ENCODE data around the gene MORC2. TPM values are rescaled to one million over a fixed set of nuclear protein-coding genes. Genes with fewer than 3 reads are reported as not detected.

MORC2 gene
- total RNA-seq, 1 donor from 2014 or later, result 37.2 TPM

DNA sequence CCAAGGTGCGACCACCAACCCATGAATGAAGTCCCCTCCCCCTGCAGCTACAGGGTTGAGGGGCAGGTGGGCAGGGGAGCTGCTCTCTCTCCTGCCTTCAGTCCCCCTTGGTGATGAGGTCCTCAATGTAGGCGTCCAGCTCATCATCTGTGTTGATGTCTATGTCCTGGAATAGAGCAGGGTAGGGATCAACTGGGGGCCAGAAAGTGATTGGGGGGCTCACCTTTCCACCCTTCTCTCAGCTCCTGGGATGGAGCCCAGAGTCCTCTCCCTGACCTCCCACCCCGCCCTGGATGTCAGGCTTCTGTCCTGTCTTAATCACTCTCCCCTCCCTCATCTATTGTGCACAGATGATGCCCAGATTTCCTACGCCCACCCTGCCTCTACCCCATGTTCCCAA lies 41.9 kb downstream of the MORC2 start:
- Mint-ChIP-seq H3K27me3 (ENCODE audit: low read depth) (no peaks in the 10 kb centered on the region), H3K4me3 (ENCODE audit: low read depth) (no peak overlapping the region), H3K4me1 (ENCODE audit: low read depth) (peaks cover 4% of the 10 kb centered on the region), H3K9me3 (no peaks in the 10 kb centered on the region), H3K27ac (no peak overlapping the region), H3K36me3 (ENCODE audit: low read depth) (peaks cover 47% of the 10 kb centered on the region)
- DNase-seq (ENCODE audit: low spot score), result no peak
- intact Hi-C loops (cut with micrococcal nuclease), result no loop called here

- Mint-ChIP-seq H3K27me3 (ENCODE audit: low read depth) (no peaks in the 10 kb centered on the region), H3K27ac (no peak overlapping the region), H3K4me1 (ENCODE audit: low read depth) (peaks cover 12% of the 10 kb centered on the region), H3K9me3 (no peaks in the 10 kb centered on the region), H3K4me3 (ENCODE audit: low read depth) (no peak overlapping the region), H3K36me3 (ENCODE audit: low read depth) (peaks cover 39% of the 10 kb centered on the region)
- intact Hi-C loops (cut with micrococcal nuclease), result no loop called here
- no peak for DNase-seq (ENCODE audit: low spot score)
These were observed 42.9 kb downstream of the MORC2 start for GRCh38 chr22:30925667-30926066.

- H3K4me3 Mint-ChIP-seq (ENCODE audit: low read depth), result no peak overlapping the region
- no peaks in the 10 kb centered on the region for H3K9me3 Mint-ChIP-seq
- no peak overlapping the region for H3K27ac Mint-ChIP-seq
- H3K36me3 Mint-ChIP-seq (ENCODE audit: low read depth), result peaks cover 25% of the 10 kb centered on the region
- no peak for DNase-seq (ENCODE audit: low spot score)
- H3K27me3 Mint-ChIP-seq (ENCODE audit: low read depth), result no peaks in the 10 kb centered on the region
- intact Hi-C loops (cut with micrococcal nuclease), result no loop called here
- H3K4me1 Mint-ChIP-seq (ENCODE audit: low read depth), result peaks cover 15% of the 10 kb centered on the region
These were observed 45.2 kb downstream of the MORC2 start for GRCh38 chr22:30923168-30923900.

GRCh38 chr22:30922151-30922611 lies 46.4 kb downstream of the MORC2 start:
- peak; percentile 81 for DNase-seq (ENCODE audit: low spot score)
- Mint-ChIP-seq H3K27ac (peak overlapping the region; percentile 73), H3K9me3 (no peaks in the 10 kb centered on the region), H3K4me3 (ENCODE audit: low read depth) (peak overlapping the region; percentile 74), H3K36me3 (ENCODE audit: low read depth) (peaks cover 20% of the 10 kb centered on the region), H3K27me3 (ENCODE audit: low read depth) (no peaks in the 10 kb centered on the region), H3K4me1 (ENCODE audit: low read depth) (peaks cover 15% of the 10 kb centered on the region)
- intact Hi-C loops (cut with micrococcal nuclease), result no loop called here

DNA sequence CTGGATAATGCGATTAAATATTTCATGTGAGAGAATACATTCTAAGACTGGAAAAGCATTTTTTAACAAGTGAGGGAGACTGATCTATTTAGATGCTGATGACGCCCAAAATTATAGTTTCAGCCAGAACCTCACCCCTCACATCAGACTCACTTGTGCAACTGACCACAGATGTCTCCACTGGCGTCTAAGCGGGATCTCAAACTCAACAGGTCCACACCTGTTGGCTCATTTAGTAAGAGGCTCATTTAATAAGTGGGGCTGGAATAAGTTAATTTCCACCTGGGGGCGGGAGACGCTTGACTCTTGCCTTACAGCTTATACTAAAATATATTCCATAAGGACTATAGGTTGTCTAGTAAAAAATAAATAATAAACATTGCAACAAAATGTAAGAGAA lies 47.5 kb downstream of the MORC2 start:
- DNase-seq (ENCODE audit: low spot score), result no peak
- H3K4me1 Mint-ChIP-seq (ENCODE audit: low read depth), result peaks cover 15% of the 10 kb centered on the region
- H3K9me3 Mint-ChIP-seq, result peaks cover 4% of the 10 kb centered on the region
- H3K36me3 Mint-ChIP-seq (ENCODE audit: low read depth), result peaks cover 13% of the 10 kb centered on the region
- intact Hi-C loops (cut with micrococcal nuclease), result loop anchor here (2.0 kb wide), 2 partner anchors 48 to 286 kb away; partner anchors contain the start of genes MORC2, SLC35E4 and TUG1
- peak overlapping the region; percentile 53 for H3K27ac Mint-ChIP-seq
- H3K4me3 Mint-ChIP-seq (ENCODE audit: low read depth), result peak overlapping the region; percentile 74
- no peaks in the 10 kb centered on the region for H3K27me3 Mint-ChIP-seq (ENCODE audit: low read depth)

GRCh38 chr22:30920407-30920806 lies 48.2 kb downstream of the MORC2 start:
- Mint-ChIP-seq H3K27ac (no peak overlapping the region), H3K36me3 (ENCODE audit: low read depth) (peaks cover 13% of the 10 kb centered on the region), H3K27me3 (ENCODE audit: low read depth) (no peaks in the 10 kb centered on the region), H3K4me1 (ENCODE audit: low read depth) (peaks cover 15% of the 10 kb centered on the region), H3K4me3 (ENCODE audit: low read depth) (peak overlapping the region; percentile 82), H3K9me3 (peaks cover 4% of the 10 kb centered on the region)
- intact Hi-C loops (cut with micrococcal nuclease), result loop anchor here (1.0 to 2.0 kb wide), 3 partner anchors 48 to 286 kb away; partner anchors contain the start of genes MORC2, SLC35E4 and TUG1
- DNase-seq (ENCODE audit: low spot score), result peak; percentile 74

- Mint-ChIP-seq H3K9me3 (peaks cover 4% of the 10 kb centered on the region), H3K36me3 (ENCODE audit: low read depth) (peaks cover 11% of the 10 kb centered on the region), H3K4me1 (ENCODE audit: low read depth) (peaks cover 15% of the 10 kb centered on the region), H3K27me3 (ENCODE audit: low read depth) (no peaks in the 10 kb centered on the region), H3K4me3 (ENCODE audit: low read depth) (no peak overlapping the region), H3K27ac (no peak overlapping the region)
- intact Hi-C loops (cut with micrococcal nuclease), result loop anchor here (1.0 to 2.0 kb wide), 3 partner anchors 49 to 285 kb away; partner anchors contain the start of genes MORC2, SLC35E4 and TUG1
- no peak for DNase-seq (ENCODE audit: low spot score)
These were observed 48.6 kb downstream of the MORC2 start for GRCh38 chr22:30919973-30920372.

- no peaks in the 10 kb centered on the region for H3K27me3 Mint-ChIP-seq (ENCODE audit: low read depth)
- intact Hi-C loops (cut with micrococcal nuclease), result no loop called here
- no peak overlapping the region for H3K4me3 Mint-ChIP-seq (ENCODE audit: low read depth)
- peaks cover 5% of the 10 kb centered on the region for H3K36me3 Mint-ChIP-seq (ENCODE audit: low read depth)
- peaks cover 4% of the 10 kb centered on the region for H3K9me3 Mint-ChIP-seq
- no peak overlapping the region for H3K27ac Mint-ChIP-seq
- DNase-seq (ENCODE audit: low spot score), result no peak
- H3K4me1 Mint-ChIP-seq (ENCODE audit: low read depth), result peaks cover 15% of the 10 kb centered on the region
These were observed 49.8 kb downstream of the MORC2 start for GRCh38 chr22:30918761-30919160.

- peaks cover 6% of the 10 kb centered on the region for H3K36me3 Mint-ChIP-seq (ENCODE audit: low read depth)
- no peak overlapping the region for H3K27ac Mint-ChIP-seq
- no peaks in the 10 kb centered on the region for H3K4me1 Mint-ChIP-seq (ENCODE audit: low read depth)
- no peak for DNase-seq (ENCODE audit: low spot score)
- intact Hi-C loops (cut with micrococcal nuclease), result no loop called here
- H3K4me3 Mint-ChIP-seq (ENCODE audit: low read depth), result no peak overlapping the region
- H3K27me3 Mint-ChIP-seq (ENCODE audit: low read depth), result no peaks in the 10 kb centered on the region
- H3K9me3 Mint-ChIP-seq, result no peaks in the 10 kb centered on the region
These were observed 58.2 kb downstream of the MORC2 start for GRCh38 chr22:30910358-30910757.

GRCh38 chr22:30909306-30909705 lies 59.3 kb downstream of the MORC2 start:
- peaks cover 6% of the 10 kb centered on the region for H3K36me3 Mint-ChIP-seq (ENCODE audit: low read depth)

DNA sequence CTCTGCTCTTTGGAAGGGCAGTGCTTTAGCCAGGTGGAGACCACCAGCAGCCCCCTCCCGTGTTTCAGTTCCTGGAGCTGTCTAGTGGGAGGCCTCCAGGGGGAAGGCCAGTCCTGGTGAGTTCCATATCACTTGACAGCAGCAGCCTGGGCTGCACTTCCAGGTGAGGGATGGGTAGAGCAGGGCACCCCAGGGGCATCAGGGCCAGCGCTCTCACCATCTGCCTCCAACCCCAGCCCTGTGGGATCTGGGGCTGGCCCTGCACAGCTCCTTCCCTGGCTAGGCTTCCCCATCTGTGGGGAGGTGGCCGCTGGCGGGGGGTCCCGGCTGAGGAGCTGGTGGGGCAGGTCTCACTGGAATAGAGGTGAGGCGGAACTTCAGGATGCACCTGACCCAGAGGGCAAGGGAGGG lies 60.5 kb downstream of the MORC2 start:
- intact Hi-C loops (cut with micrococcal nuclease), result no loop called here
- no peak for DNase-seq (ENCODE audit: low spot score)
- Mint-ChIP-seq H3K27me3 (ENCODE audit: low read depth) (no peaks in the 10 kb centered on the region), H3K27ac (no peak overlapping the region), H3K36me3 (ENCODE audit: low read depth) (peaks cover 6% of the 10 kb centered on the region), H3K4me1 (ENCODE audit: low read depth) (peaks cover under 1% of the 10 kb centered on the region), H3K4me3 (ENCODE audit: low read depth) (no peak overlapping the region), H3K9me3 (no peaks in the 10 kb centered on the region)

More at GRCh38 chr22:30909306-30909705, 59.3 kb downstream of the MORC2 start:
- Mint-ChIP-seq H3K4me1 (ENCODE audit: low read depth) (no peaks in the 10 kb centered on the region), H3K27ac (no peak overlapping the region), H3K9me3 (no peaks in the 10 kb centered on the region), H3K4me3 (ENCODE audit: low read depth) (no peak overlapping the region), H3K27me3 (ENCODE audit: low read depth) (no peaks in the 10 kb centered on the region)
- no peak for DNase-seq (ENCODE audit: low spot score)
- intact Hi-C loops (cut with micrococcal nuclease), result no loop called here

DNA sequence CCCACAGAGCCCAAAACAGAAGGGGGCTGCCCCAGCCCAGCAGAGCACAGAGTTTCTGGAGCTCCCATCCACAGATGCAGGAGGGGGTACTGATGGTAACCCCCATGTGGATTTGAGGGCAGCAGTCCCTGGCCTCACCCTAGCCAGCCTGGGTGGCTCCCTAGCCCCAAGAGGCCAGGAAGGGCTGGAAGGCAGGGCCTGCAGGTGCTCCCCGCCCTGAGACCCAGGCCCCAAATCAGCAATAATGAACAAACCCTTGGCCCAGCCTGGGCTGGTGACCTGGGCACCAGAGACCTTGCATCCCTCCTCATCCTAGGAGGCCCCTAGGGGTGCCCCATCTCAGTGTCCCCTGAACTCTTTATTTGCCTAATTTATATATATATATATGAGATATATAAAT lies 61.6 kb downstream of the MORC2 start:
- Mint-ChIP-seq H3K9me3 (no peaks in the 10 kb centered on the region), H3K27me3 (ENCODE audit: low read depth) (no peaks in the 10 kb centered on the region), H3K36me3 (ENCODE audit: low read depth) (peaks cover 8% of the 10 kb centered on the region), H3K4me3 (ENCODE audit: low read depth) (no peak overlapping the region), H3K4me1 (ENCODE audit: low read depth) (peaks cover 1% of the 10 kb centered on the region), H3K27ac (no peak overlapping the region)
- intact Hi-C loops (cut with micrococcal nuclease), result no loop called here
- DNase-seq (ENCODE audit: low spot score), result no peak

DNA sequence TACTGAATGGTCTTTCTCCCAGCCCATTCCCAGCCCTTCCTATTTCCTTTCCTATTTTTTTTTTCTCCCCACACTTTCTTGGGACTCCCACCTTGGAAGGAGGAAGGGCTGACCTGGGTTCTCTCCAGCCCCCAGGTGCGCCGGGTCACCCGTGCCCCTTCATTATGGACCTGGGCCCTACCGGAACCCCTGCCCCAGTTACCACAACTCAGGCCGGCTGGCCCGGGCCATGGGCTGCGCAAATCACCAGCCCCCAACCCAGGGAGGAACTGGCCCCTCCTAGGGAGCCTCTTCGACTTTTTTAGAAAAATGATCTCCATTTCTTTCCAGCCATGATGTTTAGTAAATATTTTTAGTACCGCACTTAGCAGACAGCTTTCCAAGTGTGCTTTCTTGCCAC lies 62.2 kb downstream of the MORC2 start:
- no peak overlapping the region for H3K4me3 Mint-ChIP-seq (ENCODE audit: low read depth)
- H3K9me3 Mint-ChIP-seq, result no peaks in the 10 kb centered on the region
- intact Hi-C loops (cut with micrococcal nuclease), result no loop called here
- no peak for DNase-seq (ENCODE audit: low spot score)
- no peak overlapping the region for H3K27ac Mint-ChIP-seq
- H3K27me3 Mint-ChIP-seq (ENCODE audit: low read depth), result no peaks in the 10 kb centered on the region
- H3K36me3 Mint-ChIP-seq (ENCODE audit: low read depth), result peaks cover 11% of the 10 kb centered on the region
- peaks cover 1% of the 10 kb centered on the region for H3K4me1 Mint-ChIP-seq (ENCODE audit: low read depth)
